Astrocyte (in vitro differentiated cells and primary cell): Measurements from ENCODE around the gene IL19.

ENCODE experiments used
- EZH2 ChIP-seq: IDR thresholded peaks from 2 replicates; pipeline ENCODE4 v1.6.1; 2012; ENCODE audit warnings: mild to moderate bottlenecking, low read length, inconsistent platforms; ENCODE audit not compliant: insufficient read depth
- TF ChIP-seq, protein P1 (sequence below): IDR thresholded peaks from 2 replicates; pipeline ENCODE4 v1.5.1; 2011; ENCODE audit warnings: low read depth, mild to moderate bottlenecking, inconsistent platforms, low read length, moderate library complexity; ENCODE audit not compliant: insufficient read depth

GRCh38 chr1:206776229-206776628 is 5.7 kb downstream of the IL19 start:
- TF ChIP-seq EZH2: no peak
- TF ChIP-seq, protein P1, sequence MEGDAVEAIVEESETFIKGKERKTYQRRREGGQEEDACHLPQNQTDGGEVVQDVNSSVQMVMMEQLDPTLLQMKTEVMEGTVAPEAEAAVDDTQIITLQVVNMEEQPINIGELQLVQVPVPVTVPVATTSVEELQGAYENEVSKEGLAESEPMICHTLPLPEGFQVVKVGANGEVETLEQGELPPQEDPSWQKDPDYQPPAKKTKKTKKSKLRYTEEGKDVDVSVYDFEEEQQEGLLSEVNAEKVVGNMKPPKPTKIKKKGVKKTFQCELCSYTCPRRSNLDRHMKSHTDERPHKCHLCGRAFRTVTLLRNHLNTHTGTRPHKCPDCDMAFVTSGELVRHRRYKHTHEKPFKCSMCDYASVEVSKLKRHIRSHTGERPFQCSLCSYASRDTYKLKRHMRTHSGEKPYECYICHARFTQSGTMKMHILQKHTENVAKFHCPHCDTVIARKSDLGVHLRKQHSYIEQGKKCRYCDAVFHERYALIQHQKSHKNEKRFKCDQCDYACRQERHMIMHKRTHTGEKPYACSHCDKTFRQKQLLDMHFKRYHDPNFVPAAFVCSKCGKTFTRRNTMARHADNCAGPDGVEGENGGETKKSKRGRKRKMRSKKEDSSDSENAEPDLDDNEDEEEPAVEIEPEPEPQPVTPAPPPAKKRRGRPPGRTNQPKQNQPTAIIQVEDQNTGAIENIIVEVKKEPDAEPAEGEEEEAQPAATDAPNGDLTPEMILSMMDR: no peak
